ENCODE data around the gene FUT9. TPM values are rescaled to one million over a fixed set of nuclear protein-coding genes. Genes with fewer than 3 reads are reported as not detected.

FUT9 gene
- total RNA-seq, 2 experiments from 2014 or later, result not detected

DNA sequence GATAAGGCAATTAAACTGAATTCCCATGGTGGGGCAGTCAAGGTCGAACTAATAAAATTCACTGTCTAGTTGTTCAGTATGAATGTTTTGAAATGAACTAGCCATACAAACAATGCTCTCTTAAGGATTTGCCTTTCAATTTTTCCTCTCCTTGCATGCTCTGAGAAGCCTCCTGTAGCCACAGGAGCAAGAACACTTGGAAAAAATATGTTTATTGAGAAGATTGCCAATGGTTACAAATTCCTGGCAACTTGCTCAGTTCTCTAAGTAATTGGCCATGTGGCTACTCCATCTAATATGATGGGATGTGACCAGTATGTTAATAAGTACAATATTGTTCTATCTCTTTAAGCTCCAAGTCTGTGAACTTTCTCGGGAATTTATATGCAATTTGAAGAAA lies 49.4 kb downstream of the FUT9 start:
- Histone ChIP-seq H3K36me3 (ENCODE audit: insufficient read depth, low read length) (no peaks in the 10 kb centered on the region), H3K27me3 (ENCODE audit: control insufficient read depth in 1 of 2, insufficient read depth in 2 of 2, low read length in 2 of 2) (no peaks in the 10 kb centered on the region), H3K4me1 (ENCODE audit: insufficient read depth, low read length) (no peaks in the 10 kb centered on the region), H3K4me3 (ENCODE audit: low read length) (no peak overlapping the region), H3K27ac (ENCODE audit: low read depth in 1 of 2, low read length in 2 of 2) (no peak overlapping the region), H3K9me3 (ENCODE audit: control insufficient read depth in 1 of 2, insufficient read depth in 1 of 2, low read length in 2 of 2) (no peaks in the 10 kb centered on the region)
- no peaks in the 10 kb centered on the region for H3K27me3 Mint-ChIP-seq
- no peak overlapping the region for H3K4me3 Mint-ChIP-seq
- intact Hi-C loops (cut with DNase I, micrococcal nuclease), result no loop called here
- ATAC-seq (ENCODE audit: poor library complexity), result no peak
- POLR2A ChIA-PET, result no interaction called here
- no peak overlapping the region for H3K27ac Mint-ChIP-seq
- TF ChIP-seq, protein P1, sequence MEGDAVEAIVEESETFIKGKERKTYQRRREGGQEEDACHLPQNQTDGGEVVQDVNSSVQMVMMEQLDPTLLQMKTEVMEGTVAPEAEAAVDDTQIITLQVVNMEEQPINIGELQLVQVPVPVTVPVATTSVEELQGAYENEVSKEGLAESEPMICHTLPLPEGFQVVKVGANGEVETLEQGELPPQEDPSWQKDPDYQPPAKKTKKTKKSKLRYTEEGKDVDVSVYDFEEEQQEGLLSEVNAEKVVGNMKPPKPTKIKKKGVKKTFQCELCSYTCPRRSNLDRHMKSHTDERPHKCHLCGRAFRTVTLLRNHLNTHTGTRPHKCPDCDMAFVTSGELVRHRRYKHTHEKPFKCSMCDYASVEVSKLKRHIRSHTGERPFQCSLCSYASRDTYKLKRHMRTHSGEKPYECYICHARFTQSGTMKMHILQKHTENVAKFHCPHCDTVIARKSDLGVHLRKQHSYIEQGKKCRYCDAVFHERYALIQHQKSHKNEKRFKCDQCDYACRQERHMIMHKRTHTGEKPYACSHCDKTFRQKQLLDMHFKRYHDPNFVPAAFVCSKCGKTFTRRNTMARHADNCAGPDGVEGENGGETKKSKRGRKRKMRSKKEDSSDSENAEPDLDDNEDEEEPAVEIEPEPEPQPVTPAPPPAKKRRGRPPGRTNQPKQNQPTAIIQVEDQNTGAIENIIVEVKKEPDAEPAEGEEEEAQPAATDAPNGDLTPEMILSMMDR (IDR thresholded peaks at IDR 0.05), result no peak
- no peaks in the 10 kb centered on the region for H3K4me1 Mint-ChIP-seq (ENCODE audit: low read depth)
- H3K9me3 Mint-ChIP-seq, result peaks cover 2% of the 10 kb centered on the region
- no peak for DNase-seq
- CTCF ChIA-PET, result no interaction called here
- H3K36me3 Mint-ChIP-seq (ENCODE audit: low read depth), result no peaks in the 10 kb centered on the region

DNA sequence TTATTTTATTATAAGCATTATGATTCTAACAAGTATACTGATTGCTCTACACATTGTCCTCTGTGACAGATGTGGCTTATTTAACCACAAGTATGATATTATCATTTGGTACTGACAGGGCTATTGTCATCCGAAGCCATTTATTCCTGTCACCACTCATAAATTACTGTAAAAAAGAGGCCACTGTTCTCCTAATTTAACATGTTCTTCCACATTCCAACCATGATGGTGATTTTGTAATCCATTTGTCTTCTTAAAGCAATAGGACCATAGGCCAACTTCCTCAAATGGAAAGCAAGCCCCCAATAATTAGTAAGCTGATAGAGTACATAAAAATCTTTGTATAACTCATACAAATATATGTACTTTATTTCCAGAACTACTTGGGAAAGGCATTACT lies 50.6 kb downstream of the FUT9 start:
- no peaks in the 10 kb centered on the region for H3K36me3 ChIP-seq (ENCODE audit: insufficient read depth, low read length)
- H3K27ac Mint-ChIP-seq, result no peak overlapping the region
- H3K4me1 Mint-ChIP-seq (ENCODE audit: low read depth), result no peaks in the 10 kb centered on the region
- H3K27ac ChIP-seq (ENCODE audit: low read depth in 1 of 2, low read length in 2 of 2), result no peak overlapping the region
- peaks cover 2% of the 10 kb centered on the region for H3K9me3 Mint-ChIP-seq
- no peak overlapping the region for H3K4me3 Mint-ChIP-seq
- ATAC-seq (ENCODE audit: poor library complexity) (no peak), DNase-seq (no peak)
- ChIA-PET CTCF (no interaction called here), POLR2A (no interaction called here)
- no peaks in the 10 kb centered on the region for H3K27me3 Mint-ChIP-seq
- TF ChIP-seq, protein P1 (IDR thresholded peaks at IDR 0.05), result no peak
- no peak overlapping the region for H3K4me3 ChIP-seq (ENCODE audit: low read length)
- H3K9me3 ChIP-seq (ENCODE audit: control insufficient read depth in 1 of 2, insufficient read depth in 1 of 2, low read length in 2 of 2), result no peaks in the 10 kb centered on the region
- no peaks in the 10 kb centered on the region for H3K4me1 ChIP-seq (ENCODE audit: insufficient read depth, low read length)
- no peaks in the 10 kb centered on the region for H3K36me3 Mint-ChIP-seq (ENCODE audit: low read depth)
- H3K27me3 ChIP-seq (ENCODE audit: control insufficient read depth in 1 of 2, insufficient read depth in 2 of 2, low read length in 2 of 2), result no peaks in the 10 kb centered on the region
- intact Hi-C loops (cut with DNase I, micrococcal nuclease), result no loop called here

DNA sequence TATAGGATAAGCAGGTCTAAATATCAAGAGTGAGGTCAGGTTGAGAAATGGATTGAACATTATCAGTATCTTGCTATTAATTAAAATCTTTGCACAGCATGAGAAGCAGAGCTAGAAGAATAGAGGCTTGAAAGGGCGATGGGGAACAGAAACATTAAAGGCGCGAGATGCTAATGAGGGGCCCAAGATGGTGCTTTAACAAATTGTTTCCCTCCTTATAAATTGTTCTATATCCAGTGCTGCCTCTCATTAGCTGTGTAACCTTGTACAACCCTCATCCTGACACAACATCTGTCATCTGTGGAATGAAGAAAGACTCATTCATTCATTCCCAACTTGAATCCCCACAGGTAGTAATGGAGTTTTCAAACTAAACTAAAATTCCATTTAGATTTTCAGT lies 57.8 kb downstream of the FUT9 start:
- H3K36me3 ChIP-seq (ENCODE audit: insufficient read depth, low read length), result no peaks in the 10 kb centered on the region
- intact Hi-C loops (cut with DNase I, micrococcal nuclease), result no loop called here
- POLR2A ChIA-PET, result no interaction called here
- TF ChIP-seq, protein P1 (IDR thresholded peaks at IDR 0.05), result no peak
- H3K27ac Mint-ChIP-seq, result no peak overlapping the region
- H3K27me3 Mint-ChIP-seq, result no peaks in the 10 kb centered on the region
- H3K4me3 Mint-ChIP-seq, result no peak overlapping the region
- H3K9me3 Mint-ChIP-seq, result no peaks in the 10 kb centered on the region
- no peak for ATAC-seq (ENCODE audit: poor library complexity)
- no peak overlapping the region for H3K27ac ChIP-seq (ENCODE audit: low read depth in 1 of 2, low read length in 2 of 2)
- H3K4me3 ChIP-seq (ENCODE audit: low read length), result no peak overlapping the region
- CTCF ChIA-PET, result no interaction called here
- no peaks in the 10 kb centered on the region for H3K27me3 ChIP-seq (ENCODE audit: control insufficient read depth in 1 of 2, insufficient read depth in 2 of 2, low read length in 2 of 2)
- no peaks in the 10 kb centered on the region for H3K4me1 Mint-ChIP-seq (ENCODE audit: low read depth)
- H3K4me1 ChIP-seq (ENCODE audit: insufficient read depth, low read length), result no peaks in the 10 kb centered on the region
- DNase-seq, result no peak
- no peaks in the 10 kb centered on the region for H3K36me3 Mint-ChIP-seq (ENCODE audit: low read depth)
- H3K9me3 ChIP-seq (ENCODE audit: control insufficient read depth in 1 of 2, insufficient read depth in 1 of 2, low read length in 2 of 2), result no peaks in the 10 kb centered on the region
